ENCODE measurements around the gene ATP5ME.

DNA sequence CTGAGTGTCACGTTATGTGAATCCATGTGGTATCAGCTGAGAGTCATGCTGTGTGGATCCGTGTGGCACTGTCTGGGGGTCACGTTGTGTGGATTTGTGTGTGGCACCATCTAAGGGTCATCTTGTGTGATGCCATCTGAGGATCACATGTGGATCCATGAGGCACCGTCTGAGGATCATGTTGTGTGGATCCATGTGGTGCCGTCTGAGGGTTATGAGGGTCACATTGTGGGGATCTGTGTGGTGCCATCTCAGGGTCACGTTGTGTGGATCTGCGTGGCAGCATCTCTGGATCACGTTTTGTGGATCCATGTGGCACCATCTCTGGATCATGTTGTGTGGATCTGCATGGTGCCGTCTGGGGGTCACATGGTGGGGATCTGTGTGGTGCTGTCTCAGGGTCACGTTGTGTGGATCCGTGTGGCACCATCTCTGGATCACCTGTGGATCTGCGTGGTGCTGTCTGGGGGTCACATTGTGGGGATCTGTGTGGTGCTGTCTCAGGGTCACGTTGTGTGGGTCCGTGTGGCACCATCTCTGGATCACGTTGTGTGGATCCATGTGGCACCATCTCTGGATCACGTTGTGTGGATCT lies 41.8 kb downstream of the ATP5ME start:
- TF ChIP-seq, protein P1, sequence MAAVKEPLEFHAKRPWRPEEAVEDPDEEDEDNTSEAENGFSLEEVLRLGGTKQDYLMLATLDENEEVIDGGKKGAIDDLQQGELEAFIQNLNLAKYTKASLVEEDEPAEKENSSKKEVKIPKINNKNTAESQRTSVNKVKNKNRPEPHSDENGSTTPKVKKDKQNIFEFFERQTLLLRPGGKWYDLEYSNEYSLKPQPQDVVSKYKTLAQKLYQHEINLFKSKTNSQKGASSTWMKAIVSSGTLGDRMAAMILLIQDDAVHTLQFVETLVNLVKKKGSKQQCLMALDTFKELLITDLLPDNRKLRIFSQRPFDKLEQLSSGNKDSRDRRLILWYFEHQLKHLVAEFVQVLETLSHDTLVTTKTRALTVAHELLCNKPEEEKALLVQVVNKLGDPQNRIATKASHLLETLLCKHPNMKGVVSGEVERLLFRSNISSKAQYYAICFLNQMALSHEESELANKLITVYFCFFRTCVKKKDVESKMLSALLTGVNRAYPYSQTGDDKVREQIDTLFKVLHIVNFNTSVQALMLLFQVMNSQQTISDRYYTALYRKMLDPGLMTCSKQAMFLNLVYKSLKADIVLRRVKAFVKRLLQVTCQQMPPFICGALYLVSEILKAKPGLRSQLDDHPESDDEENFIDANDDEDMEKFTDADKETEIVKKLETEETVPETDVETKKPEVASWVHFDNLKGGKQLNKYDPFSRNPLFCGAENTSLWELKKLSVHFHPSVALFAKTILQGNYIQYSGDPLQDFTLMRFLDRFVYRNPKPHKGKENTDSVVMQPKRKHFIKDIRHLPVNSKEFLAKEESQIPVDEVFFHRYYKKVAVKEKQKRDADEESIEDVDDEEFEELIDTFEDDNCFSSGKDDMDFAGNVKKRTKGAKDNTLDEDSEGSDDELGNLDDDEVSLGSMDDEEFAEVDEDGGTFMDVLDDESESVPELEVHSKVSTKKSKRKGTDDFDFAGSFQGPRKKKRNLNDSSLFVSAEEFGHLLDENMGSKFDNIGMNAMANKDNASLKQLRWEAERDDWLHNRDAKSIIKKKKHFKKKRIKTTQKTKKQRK (IDR thresholded peaks at IDR 0.05; ENCODE audit: low read length), result no peak
- TF ChIP-seq, protein P2, sequence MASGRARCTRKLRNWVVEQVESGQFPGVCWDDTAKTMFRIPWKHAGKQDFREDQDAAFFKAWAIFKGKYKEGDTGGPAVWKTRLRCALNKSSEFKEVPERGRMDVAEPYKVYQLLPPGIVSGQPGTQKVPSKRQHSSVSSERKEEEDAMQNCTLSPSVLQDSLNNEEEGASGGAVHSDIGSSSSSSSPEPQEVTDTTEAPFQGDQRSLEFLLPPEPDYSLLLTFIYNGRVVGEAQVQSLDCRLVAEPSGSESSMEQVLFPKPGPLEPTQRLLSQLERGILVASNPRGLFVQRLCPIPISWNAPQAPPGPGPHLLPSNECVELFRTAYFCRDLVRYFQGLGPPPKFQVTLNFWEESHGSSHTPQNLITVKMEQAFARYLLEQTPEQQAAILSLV (CRISPR knock-in tag; IDR thresholded peaks at IDR 0.05; ENCODE audit: borderline replicate concordance), result no peak
- TF ChIP-seq, protein P3, sequence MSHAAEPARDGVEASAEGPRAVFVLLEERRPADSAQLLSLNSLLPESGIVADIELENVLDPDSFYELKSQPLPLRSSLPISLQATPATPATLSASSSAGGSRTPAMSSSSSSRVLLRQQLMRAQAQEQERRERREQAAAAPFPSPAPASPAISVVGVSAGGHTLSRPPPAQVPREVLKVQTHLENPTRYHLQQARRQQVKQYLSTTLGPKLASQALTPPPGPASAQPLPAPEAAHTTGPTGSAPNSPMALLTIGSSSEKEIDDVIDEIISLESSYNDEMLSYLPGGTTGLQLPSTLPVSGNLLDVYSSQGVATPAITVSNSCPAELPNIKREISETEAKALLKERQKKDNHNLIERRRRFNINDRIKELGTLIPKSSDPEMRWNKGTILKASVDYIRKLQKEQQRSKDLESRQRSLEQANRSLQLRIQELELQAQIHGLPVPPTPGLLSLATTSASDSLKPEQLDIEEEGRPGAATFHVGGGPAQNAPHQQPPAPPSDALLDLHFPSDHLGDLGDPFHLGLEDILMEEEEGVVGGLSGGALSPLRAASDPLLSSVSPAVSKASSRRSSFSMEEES (CRISPR knock-in tag; IDR thresholded peaks at IDR 0.05), result no peak
- TF ChIP-seq, protein P4, sequence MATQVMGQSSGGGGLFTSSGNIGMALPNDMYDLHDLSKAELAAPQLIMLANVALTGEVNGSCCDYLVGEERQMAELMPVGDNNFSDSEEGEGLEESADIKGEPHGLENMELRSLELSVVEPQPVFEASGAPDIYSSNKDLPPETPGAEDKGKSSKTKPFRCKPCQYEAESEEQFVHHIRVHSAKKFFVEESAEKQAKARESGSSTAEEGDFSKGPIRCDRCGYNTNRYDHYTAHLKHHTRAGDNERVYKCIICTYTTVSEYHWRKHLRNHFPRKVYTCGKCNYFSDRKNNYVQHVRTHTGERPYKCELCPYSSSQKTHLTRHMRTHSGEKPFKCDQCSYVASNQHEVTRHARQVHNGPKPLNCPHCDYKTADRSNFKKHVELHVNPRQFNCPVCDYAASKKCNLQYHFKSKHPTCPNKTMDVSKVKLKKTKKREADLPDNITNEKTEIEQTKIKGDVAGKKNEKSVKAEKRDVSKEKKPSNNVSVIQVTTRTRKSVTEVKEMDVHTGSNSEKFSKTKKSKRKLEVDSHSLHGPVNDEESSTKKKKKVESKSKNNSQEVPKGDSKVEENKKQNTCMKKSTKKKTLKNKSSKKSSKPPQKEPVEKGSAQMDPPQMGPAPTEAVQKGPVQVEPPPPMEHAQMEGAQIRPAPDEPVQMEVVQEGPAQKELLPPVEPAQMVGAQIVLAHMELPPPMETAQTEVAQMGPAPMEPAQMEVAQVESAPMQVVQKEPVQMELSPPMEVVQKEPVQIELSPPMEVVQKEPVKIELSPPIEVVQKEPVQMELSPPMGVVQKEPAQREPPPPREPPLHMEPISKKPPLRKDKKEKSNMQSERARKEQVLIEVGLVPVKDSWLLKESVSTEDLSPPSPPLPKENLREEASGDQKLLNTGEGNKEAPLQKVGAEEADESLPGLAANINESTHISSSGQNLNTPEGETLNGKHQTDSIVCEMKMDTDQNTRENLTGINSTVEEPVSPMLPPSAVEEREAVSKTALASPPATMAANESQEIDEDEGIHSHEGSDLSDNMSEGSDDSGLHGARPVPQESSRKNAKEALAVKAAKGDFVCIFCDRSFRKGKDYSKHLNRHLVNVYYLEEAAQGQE (IDR thresholded peaks at IDR 0.05; ENCODE audit: borderline replicate concordance in 1 of 2, low read depth in 1 of 2, low read length in 2 of 2), result no peak
- TF ChIP-seq, protein P5, sequence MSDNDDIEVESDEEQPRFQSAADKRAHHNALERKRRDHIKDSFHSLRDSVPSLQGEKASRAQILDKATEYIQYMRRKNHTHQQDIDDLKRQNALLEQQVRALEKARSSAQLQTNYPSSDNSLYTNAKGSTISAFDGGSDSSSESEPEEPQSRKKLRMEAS (IDR thresholded peaks at IDR 0.05), result no peak
- TF ChIP-seq MYC (CRISPR knock-in tag; IDR thresholded peaks at IDR 0.05; ENCODE audit: borderline replicate concordance) (no peak), ZNF879 (CRISPR knock-in tag; IDR thresholded peaks at IDR 0.05) (no peak)
- TF ChIP-seq, protein P6, sequence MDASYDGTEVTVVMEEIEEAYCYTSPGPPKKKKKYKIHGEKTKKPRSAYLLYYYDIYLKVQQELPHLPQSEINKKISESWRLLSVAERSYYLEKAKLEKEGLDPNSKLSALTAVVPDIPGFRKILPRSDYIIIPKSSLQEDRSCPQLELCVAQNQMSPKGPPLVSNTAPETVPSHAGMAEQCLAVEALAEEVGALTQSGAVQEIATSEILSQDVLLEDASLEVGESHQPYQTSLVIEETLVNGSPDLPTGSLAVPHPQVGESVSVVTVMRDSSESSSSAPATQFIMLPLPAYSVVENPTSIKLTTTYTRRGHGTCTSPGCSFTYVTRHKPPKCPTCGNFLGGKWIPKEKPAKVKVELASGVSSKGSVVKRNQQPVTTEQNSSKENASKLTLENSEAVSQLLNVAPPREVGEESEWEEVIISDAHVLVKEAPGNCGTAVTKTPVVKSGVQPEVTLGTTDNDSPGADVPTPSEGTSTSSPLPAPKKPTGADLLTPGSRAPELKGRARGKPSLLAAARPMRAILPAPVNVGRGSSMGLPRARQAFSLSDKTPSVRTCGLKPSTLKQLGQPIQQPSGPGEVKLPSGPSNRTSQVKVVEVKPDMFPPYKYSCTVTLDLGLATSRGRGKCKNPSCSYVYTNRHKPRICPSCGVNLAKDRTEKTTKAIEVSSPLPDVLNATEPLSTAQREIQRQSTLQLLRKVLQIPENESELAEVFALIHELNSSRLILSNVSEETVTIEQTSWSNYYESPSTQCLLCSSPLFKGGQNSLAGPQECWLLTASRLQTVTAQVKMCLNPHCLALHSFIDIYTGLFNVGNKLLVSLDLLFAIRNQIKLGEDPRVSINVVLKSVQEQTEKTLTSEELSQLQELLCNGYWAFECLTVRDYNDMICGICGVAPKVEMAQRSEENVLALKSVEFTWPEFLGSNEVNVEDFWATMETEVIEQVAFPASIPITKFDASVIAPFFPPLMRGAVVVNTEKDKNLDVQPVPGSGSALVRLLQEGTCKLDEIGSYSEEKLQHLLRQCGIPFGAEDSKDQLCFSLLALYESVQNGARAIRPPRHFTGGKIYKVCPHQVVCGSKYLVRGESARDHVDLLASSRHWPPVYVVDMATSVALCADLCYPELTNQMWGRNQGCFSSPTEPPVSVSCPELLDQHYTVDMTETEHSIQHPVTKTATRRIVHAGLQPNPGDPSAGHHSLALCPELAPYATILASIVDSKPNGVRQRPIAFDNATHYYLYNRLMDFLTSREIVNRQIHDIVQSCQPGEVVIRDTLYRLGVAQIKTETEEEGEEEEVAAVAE (CRISPR knock-in tag; IDR thresholded peaks at IDR 0.05; ENCODE audit: borderline replicate concordance), result no peak
- TF ChIP-seq, protein P7, sequence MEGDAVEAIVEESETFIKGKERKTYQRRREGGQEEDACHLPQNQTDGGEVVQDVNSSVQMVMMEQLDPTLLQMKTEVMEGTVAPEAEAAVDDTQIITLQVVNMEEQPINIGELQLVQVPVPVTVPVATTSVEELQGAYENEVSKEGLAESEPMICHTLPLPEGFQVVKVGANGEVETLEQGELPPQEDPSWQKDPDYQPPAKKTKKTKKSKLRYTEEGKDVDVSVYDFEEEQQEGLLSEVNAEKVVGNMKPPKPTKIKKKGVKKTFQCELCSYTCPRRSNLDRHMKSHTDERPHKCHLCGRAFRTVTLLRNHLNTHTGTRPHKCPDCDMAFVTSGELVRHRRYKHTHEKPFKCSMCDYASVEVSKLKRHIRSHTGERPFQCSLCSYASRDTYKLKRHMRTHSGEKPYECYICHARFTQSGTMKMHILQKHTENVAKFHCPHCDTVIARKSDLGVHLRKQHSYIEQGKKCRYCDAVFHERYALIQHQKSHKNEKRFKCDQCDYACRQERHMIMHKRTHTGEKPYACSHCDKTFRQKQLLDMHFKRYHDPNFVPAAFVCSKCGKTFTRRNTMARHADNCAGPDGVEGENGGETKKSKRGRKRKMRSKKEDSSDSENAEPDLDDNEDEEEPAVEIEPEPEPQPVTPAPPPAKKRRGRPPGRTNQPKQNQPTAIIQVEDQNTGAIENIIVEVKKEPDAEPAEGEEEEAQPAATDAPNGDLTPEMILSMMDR (CRISPR knock-in tag; IDR thresholded peaks at IDR 0.05), result no peak

Data from HepG2 (cell line).